Uterus (tissue), 4 donors: Measurements from ENCODE around the gene INSRR. TPM values are rescaled to one million over a fixed set of nuclear protein-coding genes. Genes with fewer than 3 reads are reported as not detected.

Experiments used
- DNase-seq, 2 donors: peaks; one replicate each; pipeline ENCODE4 v3.0.0-alpha.2; 2019 to 2020
- H3K27ac ChIP-seq, 2 donors: fragments of 200-600 bp; sonication (generic); 1 replicate in 1 of 2; 2 replicates in 1 of 2; pipeline ENCODE4 v1.5.1; 2016 to 2018
- H3K27me3 ChIP-seq, 2 donors: fragments of 200-600 bp; sonication (generic); one replicate each; pipeline ENCODE4 v1.5.1; 2018 to 2019; ENCODE audit warnings: control low read depth in 1 of 2
- H3K36me3 ChIP-seq, 2 donors: fragments of 200-600 bp; sonication (generic); one replicate each; pipeline ENCODE4 v1.5.1; 2019; ENCODE audit warnings: control low read depth in 1 of 2
- H3K4me1 ChIP-seq, 2 donors: fragments of 200-600 bp; sonication (generic); one replicate each; pipeline ENCODE4 v1.5.1; 2018 to 2019; ENCODE audit warnings: control low read depth in 1 of 2
- H3K4me3 ChIP-seq, 2 donors: fragments of 200-600 bp; sonication (generic); 1 replicate in 1 of 2; 2 replicates in 1 of 2; pipeline ENCODE4 v1.5.1; 2018 to 2019; ENCODE audit warnings: mild to moderate bottlenecking in 1 of 2
- H3K9me3 ChIP-seq, 2 donors: fragments of 200-600 bp; sonication (generic); one replicate each; pipeline ENCODE4 v1.5.1; 2019; ENCODE audit warnings: control low read depth in 1 of 2
- POLR2A ChIP-seq, 2 donors: fragments of 450-650 bp; IDR thresholded peaks; one replicate each; pipeline ENCODE4 v1.6.1; 2016; ENCODE audit warnings: antibody characterized with exemption in 2 of 2, mild to moderate bottlenecking in 1 of 2, moderate library complexity in 1 of 2
- intact Hi-C: fragments of 100-400 bp; cut with DNase I; formaldehyde crosslinking; loops from one replicate; pipeline ENCODE4 v1.15.1; 2023; ENCODE audit warnings: low total_unique reads
- total RNA-seq, 4 donors: library from RNA; depleted of rRNA in 3 of 4; stranded (reverse); fragments of >200 nt in 3 of 4; gene quantifications; one replicate each; pipeline versions ENCODE4 v1.1.0 to v1.2.4, GENCODE V29; 2014 to 2023
- TF ChIP-seq, protein P1 (sequence below), 4 experiments: fragments of 200-600 bp in 2 of 4; fragments of 450-650 bp in 2 of 4; sonication (generic) in 2 of 4; IDR thresholded peaks; one replicate each; pipeline ENCODE4 v1.5.1; 2016 to 2019; ENCODE audit warnings: antibody characterized with exemption in 4 of 4, mild to moderate bottlenecking in 2 of 4, moderate library complexity in 1 of 4
- donor health status: DM: yes; HTN: yes; CAD: no.

INSRR gene
- total RNA-seq, 4 donors from 2014 or later = 1.2 TPM; not detected in 3

GRCh38 chr1:156834322-156834721 is 24.6 kb downstream of the INSRR start:
- Histone ChIP-seq H3K36me3 (no peaks in the 10 kb centered on the region), H3K9me3 (no peaks in the 10 kb centered on the region), H3K4me1 (no peaks in the 10 kb centered on the region), H3K27me3 (no peaks in the 10 kb centered on the region), H3K27ac (no peak overlapping the region), H3K4me3 (no peak overlapping the region)
- no peak for DNase-seq
- intact Hi-C loops = no loop called here
- TF ChIP-seq, protein P1, sequence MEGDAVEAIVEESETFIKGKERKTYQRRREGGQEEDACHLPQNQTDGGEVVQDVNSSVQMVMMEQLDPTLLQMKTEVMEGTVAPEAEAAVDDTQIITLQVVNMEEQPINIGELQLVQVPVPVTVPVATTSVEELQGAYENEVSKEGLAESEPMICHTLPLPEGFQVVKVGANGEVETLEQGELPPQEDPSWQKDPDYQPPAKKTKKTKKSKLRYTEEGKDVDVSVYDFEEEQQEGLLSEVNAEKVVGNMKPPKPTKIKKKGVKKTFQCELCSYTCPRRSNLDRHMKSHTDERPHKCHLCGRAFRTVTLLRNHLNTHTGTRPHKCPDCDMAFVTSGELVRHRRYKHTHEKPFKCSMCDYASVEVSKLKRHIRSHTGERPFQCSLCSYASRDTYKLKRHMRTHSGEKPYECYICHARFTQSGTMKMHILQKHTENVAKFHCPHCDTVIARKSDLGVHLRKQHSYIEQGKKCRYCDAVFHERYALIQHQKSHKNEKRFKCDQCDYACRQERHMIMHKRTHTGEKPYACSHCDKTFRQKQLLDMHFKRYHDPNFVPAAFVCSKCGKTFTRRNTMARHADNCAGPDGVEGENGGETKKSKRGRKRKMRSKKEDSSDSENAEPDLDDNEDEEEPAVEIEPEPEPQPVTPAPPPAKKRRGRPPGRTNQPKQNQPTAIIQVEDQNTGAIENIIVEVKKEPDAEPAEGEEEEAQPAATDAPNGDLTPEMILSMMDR (IDR thresholded peaks at IDR 0.05) = no peak
- no peak for TF ChIP-seq POLR2A (IDR thresholded peaks at IDR 0.05)

GRCh38 chr1:156833603-156834002 is 25.3 kb downstream of the INSRR start:
- H3K9me3 ChIP-seq = no peaks in the 10 kb centered on the region
- no peak for TF ChIP-seq POLR2A (IDR thresholded peaks at IDR 0.05)
- TF ChIP-seq, protein P1 (IDR thresholded peaks at IDR 0.05) = no peak
- H3K36me3 ChIP-seq = no peaks in the 10 kb centered on the region
- no peaks in the 10 kb centered on the region for H3K27me3 ChIP-seq
- H3K4me3 ChIP-seq = no peak overlapping the region
- H3K4me1 ChIP-seq = no peaks in the 10 kb centered on the region
- intact Hi-C loops = no loop called here
- DNase-seq = no peak
- H3K27ac ChIP-seq = no peak overlapping the region

DNA sequence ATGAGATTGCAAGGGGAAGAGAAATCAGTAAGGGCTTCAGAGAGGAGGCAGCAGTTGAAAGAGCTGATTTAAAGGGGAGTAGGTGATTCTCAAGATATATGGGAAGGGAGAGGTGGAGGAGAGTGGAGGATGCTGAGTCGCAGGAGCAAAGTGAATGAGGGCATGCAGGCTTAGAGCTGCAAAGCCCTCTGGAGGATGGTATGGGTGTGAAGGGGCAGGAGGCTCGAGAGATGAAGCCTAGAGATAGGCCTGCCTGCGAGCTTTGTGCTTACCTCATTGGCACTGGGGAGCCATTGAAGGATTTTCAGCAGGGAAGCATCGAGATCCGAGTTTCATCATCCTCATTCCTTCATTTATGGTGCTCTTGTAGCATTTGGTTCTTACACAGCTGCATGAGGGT is 26.5 kb downstream of the INSRR start:
- intact Hi-C loops = no loop called here
- Histone ChIP-seq H3K36me3 (no peaks in the 10 kb centered on the region), H3K4me3 (no peak overlapping the region), H3K9me3 (no peaks in the 10 kb centered on the region), H3K27ac (no peak overlapping the region), H3K4me1 (no peaks in the 10 kb centered on the region), H3K27me3 (no peaks in the 10 kb centered on the region)
- DNase-seq = no peak
- TF ChIP-seq, protein P1 (IDR thresholded peaks at IDR 0.05) = no peak
- TF ChIP-seq POLR2A (IDR thresholded peaks at IDR 0.05) = no peak

GRCh38 chr1:156828400-156829124 is 30.4 kb downstream of the INSRR start:
- H3K4me1 ChIP-seq = no peaks in the 10 kb centered on the region
- no peak for DNase-seq
- H3K36me3 ChIP-seq = no peaks in the 10 kb centered on the region
- TF ChIP-seq, protein P1 (IDR thresholded peaks at IDR 0.05) = no peak
- TF ChIP-seq POLR2A (IDR thresholded peaks at IDR 0.05) = no peak
- H3K27ac ChIP-seq = no peak overlapping the region
- no peak overlapping the region for H3K4me3 ChIP-seq
- no peaks in the 10 kb centered on the region for H3K27me3 ChIP-seq
- H3K9me3 ChIP-seq = no peaks in the 10 kb centered on the region
- intact Hi-C loops = no loop called here

GRCh38 chr1:156826630-156827029 is 32.3 kb downstream of the INSRR start:
- H3K27ac ChIP-seq = no peak overlapping the region
- no peaks in the 10 kb centered on the region for H3K9me3 ChIP-seq
- TF ChIP-seq, protein P1 (IDR thresholded peaks at IDR 0.05) = no peak
- TF ChIP-seq POLR2A (IDR thresholded peaks at IDR 0.05) = no peak
- no peak for DNase-seq
- no peaks in the 10 kb centered on the region for H3K27me3 ChIP-seq
- H3K36me3 ChIP-seq = no peaks in the 10 kb centered on the region
- no peak overlapping the region for H3K4me3 ChIP-seq
- H3K4me1 ChIP-seq = no peaks in the 10 kb centered on the region
- intact Hi-C loops = no loop called here
